K562 (cell line): ENCODE results near the gene THAP11. TPM values are rescaled to one million over a fixed set of nuclear protein-coding genes. Genes with fewer than 3 reads are reported as not detected.

Experiments used
- ATAC-seq: fragments of 200-7000 bp; cut with Tn5 transposase; 3 replicates; pipeline ENCODE4 v1.9.1; 2020; ENCODE audit warnings: moderate library complexity
- BruUV-seq: library from RNA; stranded (reverse); fragments of 400-500 nt; replicated peaks from 2 replicates; lab custom pipeline; 2021; lab: Mats Ljungman, UMichigan
- CTCF ChIA-PET: fragments of 300-600 bp; formaldehyde crosslinking; extraction: SDS; loops from one replicate; lab custom pipeline; 2021; ENCODE audit warnings: low intra/inter-chr PET ratio; lab: Yijun Ruan, JAX
- POLR2A ChIA-PET: fragments of 300-600, 350-650 bp; sonication (Branson Sonifier 250); formaldehyde crosslinking; extraction: SDS; loops from one replicate; lab custom pipeline; 2021; ENCODE audit warnings: antibody characterized with exemption, inconsistent platforms; lab: Yijun Ruan, JAX
- DNase-seq, 4 experiments: peaks; one replicate each; pipeline versions ENCODE4 v3.0.0 to v3.0.0-alpha.2; 2011 to 2018; ENCODE audit warnings: low spot score in 3 of 4, mixed read lengths in 3 of 4; ENCODE audit errors: extremely low read depth in 1 of 4
- FAIRE-seq: peaks from 2 replicates; lab custom pipeline; 2011; peaks lifted over from hg19 to GRCh38; lab: Jason Lieb, UNC
- H2AFZ ChIP-seq: 2 replicates; pipeline ENCODE4 v1.6.0; 2011; ENCODE audit warnings: low read depth, low read length, control low read depth, inconsistent platforms
- H3K27ac ChIP-seq: fragments of 200-600 bp; 3 replicates; pipeline ENCODE4 v1.8.0; 2011; ENCODE audit warnings: low read depth, mild to moderate bottlenecking, control low read depth, inconsistent platforms, low read length, moderate library complexity, mixed read lengths; ENCODE audit errors: extremely low read depth
- H3K27me3 ChIP-seq, 2 experiments: fragments of 300-600 bp in 1 of 2; 2 replicates in 1 of 2; 3 replicates in 1 of 2; pipeline versions ENCODE4 v1.6.0 to v1.8.0; 2011; ENCODE audit warnings: inconsistent platforms in 2 of 2, low read length in 2 of 2, mild to moderate bottlenecking in 1 of 2, mixed read lengths in 1 of 2, moderate library complexity in 1 of 2; ENCODE audit not compliant: control insufficient read depth in 2 of 2, insufficient read depth in 2 of 2
- H3K36me3 ChIP-seq: fragments of 300-600 bp; 3 replicates; pipeline ENCODE4 v1.8.0; 2011; ENCODE audit warnings: mild to moderate bottlenecking, low read length, inconsistent platforms; ENCODE audit not compliant: control insufficient read depth, insufficient read depth
- H3K4me1 ChIP-seq, 2 experiments: fragments of 200-600 bp in 1 of 2; replicated peaks in 1 of 2; 2 replicates in 1 of 2; 3 replicates in 1 of 2; pipeline versions ENCODE4 v1.5.1 to v1.8.0; 2011; ENCODE audit warnings: inconsistent platforms in 2 of 2, low read length in 2 of 2, mild to moderate bottlenecking in 1 of 2, mixed read lengths in 1 of 2, moderate library complexity in 1 of 2; ENCODE audit not compliant: control insufficient read depth in 2 of 2, insufficient read depth in 2 of 2
- H3K4me2 ChIP-seq: 2 replicates; pipeline ENCODE4 v1.6.1; 2011; ENCODE audit warnings: low read length, control low read depth, inconsistent platforms, mixed read lengths; ENCODE audit not compliant: insufficient read depth
- H3K4me3 ChIP-seq: fragments of 200-600 bp; sonication (generic), shearing (Covaris generic); 2 replicates; pipeline ENCODE4 v1.5.1; 2016; ENCODE audit warnings: control low read depth, inconsistent platforms
- H3K79me2 ChIP-seq: fragments of 200-600 bp; 3 replicates; pipeline ENCODE4 v1.8.0; 2011; ENCODE audit warnings: low read length, inconsistent platforms; ENCODE audit not compliant: control insufficient read depth, insufficient read depth
- H3K9ac ChIP-seq, 2 experiments: 2 replicates each; pipeline versions ENCODE4 v1.6.0 to v1.6.1; 2011; ENCODE audit warnings: low read depth in 2 of 2, low read length in 2 of 2, control low read depth in 1 of 2, inconsistent platforms in 1 of 2, mild to moderate bottlenecking in 1 of 2, mixed read lengths in 1 of 2; ENCODE audit not compliant: insufficient read depth in 1 of 2
- H3K9me1 ChIP-seq: one replicate; pipeline ENCODE4 v1.6.0; 2011; ENCODE audit warnings: inconsistent platforms, mild to moderate bottlenecking, low read length, moderate library complexity; ENCODE audit not compliant: control insufficient read depth, insufficient read depth
- H3K9me3 ChIP-seq: replicated peaks from 2 replicates; pipeline ENCODE4 v1.5.1; 2011; ENCODE audit warnings: low read depth, low read length, inconsistent platforms; ENCODE audit not compliant: control insufficient read depth, insufficient read depth
- H4K20me1 ChIP-seq: replicated peaks from 2 replicates; pipeline ENCODE4 v1.6.1; 2011; ENCODE audit warnings: low read length, inconsistent platforms, mixed read lengths; ENCODE audit not compliant: control insufficient read depth, insufficient read depth
- ADNP ChIP-seq: fragments of 200-800 bp; sonication (Bioruptor generic); IDR thresholded peaks from 2 replicates; pipeline ENCODE4 v1.6.1; 2016; ENCODE audit warnings: missing genetic modification characterization, missing compliant biosample characterization
- BCL6 ChIP-seq: fragments of 250-450 bp; sonication (Bioruptor Pico); IDR thresholded peaks from 2 replicates; pipeline ENCODE4 v1.4.0; 2020
- FUS ChIP-seq: fragments of 200-400 bp; formaldehyde crosslinking; optimal IDR thresholded peaks from 2 replicates; pipeline ENCODE3; 2017; ENCODE audit warnings: low read depth, low read length
- HCFC1 ChIP-seq: IDR thresholded peaks from 2 replicates; pipeline ENCODE4 v1.6.1; 2012; ENCODE audit warnings: low read depth, low read length, improper control_type of control experiment
- NCOA1 ChIP-seq: fragments of 450-650 bp; IDR thresholded peaks from 2 replicates; pipeline ENCODE4 v1.6.1; 2016; ENCODE audit warnings: low read depth
- SRSF7 ChIP-seq: fragments of 200-400 bp; formaldehyde crosslinking; optimal IDR thresholded peaks from 2 replicates; pipeline ENCODE3; 2017; ENCODE audit warnings: mild to moderate bottlenecking, low read depth, low read length
- ZBTB9 ChIP-seq: fragments of 450-650 bp; formaldehyde crosslinking; IDR thresholded peaks from 2 replicates; pipeline ENCODE4 v1.4.0; 2020; ENCODE audit warnings: mild to moderate bottlenecking, moderate library complexity
- ZNF143 ChIP-seq: sonication (generic); formaldehyde crosslinking; IDR thresholded peaks from 2 replicates; pipeline ENCODE4 v1.9.0; 2022; ENCODE audit warnings: mild to moderate bottlenecking, missing genetic modification reagents
- ZNF316 ChIP-seq: fragments of 450-650 bp; IDR thresholded peaks from 2 replicates; pipeline ENCODE4 v1.6.1; 2016
- ZNF586 ChIP-seq: fragments of 450-650 bp; formaldehyde crosslinking; conservative IDR thresholded peaks from 2 replicates; pipeline ENCODE4 v1.4.0; 2020; ENCODE audit warnings: mild to moderate bottlenecking, moderate library complexity
- ZNF696 ChIP-seq: fragments of 250-450 bp; sonication (Bioruptor Pico); conservative IDR thresholded peaks from 2 replicates; pipeline ENCODE4 v1.4.0; 2020; ENCODE audit warnings: mild to moderate bottlenecking, moderate library complexity
- ZNF699 ChIP-seq: fragments of 250-450 bp; sonication (Bioruptor Pico); IDR thresholded peaks from 2 replicates; pipeline ENCODE4 v1.8.0; 2021; ENCODE audit warnings: mild to moderate bottlenecking, moderate library complexity; ENCODE audit not compliant: insufficient replicate concordance
- ZNF780A ChIP-seq: fragments of 250-450 bp; sonication (Bioruptor Pico); IDR thresholded peaks from 2 replicates; pipeline ENCODE4 v1.5.0; 2021; ENCODE audit warnings: mild to moderate bottlenecking
- WGBS: fragments of 100-300 bp; shearing (Covaris generic); methylation state at CpG from one replicate; pipeline ENCODE4 v1.1.6; 2016; ENCODE audit warnings: low coverage, mixed read lengths; ENCODE audit not compliant: insufficient coverage; ENCODE audit errors: missing lambda C conversion rate; 5-methylcytosine and 5-hydroxymethylcytosine counted together
- in situ Hi-C: fragments of 300-500 bp; cut with MboI; formaldehyde crosslinking; loops from 4 replicates; pipeline ENCODE4 v1.15.0; 2018; ENCODE audit warnings: inconsistent platforms, mixed read lengths
- intact Hi-C: fragments of 100-400 bp; cut with micrococcal nuclease; formaldehyde crosslinking; loops from 2 replicates; pipeline ENCODE4 v1.14.2; 2022
- polyA plus RNA-seq, 8 experiments: library from polyadenylated mRNA; depleted of rRNA in 4 of 8; stranded (reverse) in 5 of 8; unstranded in 3 of 8; fragments of >200 nt; fragmentation: Nextera tagmentation in 2 of 8; fragmentation: Illumina TruSeq in 1 of 8; extraction: Ambion mirVana in 2 of 8; extraction: Trizol in 1 of 8; gene quantifications; 2 replicates each; pipeline versions ENCODE4 v1.2.1 to v1.2.3, GENCODE V29; 2011 to 2014; ENCODE audit warnings: inconsistent platforms in 1 of 8, missing spikeins in 1 of 8
- total RNA-seq, 7 experiments: library from RNA; depleted of rRNA in 6 of 7; stranded (reverse); fragments of >200 nt in 6 of 7; fragmentation: Illumina TruSeq in 2 of 7; extraction: Trizol in 2 of 7; gene quantifications; 2 replicates each; pipeline versions ENCODE4 v1.2.1 to v1.2.3, GENCODE V29; 2011 to 2021; ENCODE audit warnings: low replicate concordance in 1 of 7

The THAP11 gene
- total and polyA plus RNA-seq, 9 of the 15 experiments (the other 6 are each of a cell fraction or from before 2014, with no cell fraction given) = 2.4 to 31.6 (median 21.4) TPM

GRCh38 chr16:67879936-67880335 is 37.8 kb downstream of the THAP11 start:
- H3K4me2 ChIP-seq = no peak overlapping the region
- POLR2A ChIA-PET = interaction anchor here (0.6 to 1.5 kb wide), 3 partner anchors 15 to 114 kb away, joined by 3 to 5 read pairs (median 3); partner anchors contain the start of genes RANBP10 and TSNAXIP1
- H3K4me3 ChIP-seq = no peak overlapping the region
- H4K20me1 ChIP-seq = peaks cover 25% of the 10 kb centered on the region
- H2AFZ ChIP-seq = no peak overlapping the region
- H3K27me3 ChIP-seq = no peaks in the 10 kb centered on the region
- H3K36me3 ChIP-seq = peaks cover 98% of the 10 kb centered on the region; the same call in 2 of the 3 replicates
- no peak overlapping the region for H3K27ac ChIP-seq
- H3K79me2 ChIP-seq = peaks cover 19% of the 10 kb centered on the region
- 95% methylated on average over 5 of the region's 5 CpGs for WGBS
- intact Hi-C loops = loop anchor here (10.0 kb wide), 1 partner anchor 165 kb away; no protein-coding TSS in a partner anchor
- H3K9ac ChIP-seq = no peak overlapping the region; a peak in 1 of 4 replicates
- DNase-seq = no peak
- TF ChIP-seq SRSF7 (no peak), BCL6 (CRISPR knock-in tag) (no peak), ZNF696 (no peak), NCOA1 (no peak), ADNP (tag) (no peak), ZBTB9 (no peak), ZNF586 (CRISPR knock-in tag) (no peak), FUS (no peak), ZNF699 (no peak), HCFC1 (no peak), ZNF143 (CRISPR knock-in tag) (no peak), ZNF780A (CRISPR knock-in tag) (no peak), ZNF316 (no peak)
- TF ChIP-seq, all 486 proteins: peak for 0
- FAIRE-seq (no peak), ATAC-seq (no peak)
- in situ Hi-C loops = no loop called here
- CTCF ChIA-PET = no interaction called here
- H3K4me1 ChIP-seq = peaks cover 7 to 26% of the 10 kb centered on the region in 2 experiments; a peak in 3 of 5 replicates
- no peaks in the 10 kb centered on the region for H3K9me1 ChIP-seq
- H3K9me3 ChIP-seq = no peaks in the 10 kb centered on the region
- BruUV-seq = no TSS peak
